Naive thymus-derived CD4-positive, alpha-beta T cell (primary cell): Measurements from ENCODE around the gene POLR1C. TPM values are rescaled to one million over a fixed set of nuclear protein-coding genes. Genes with fewer than 3 reads are reported as not detected.

Experiments
- ATAC-seq: fragments of 150-1000 bp; cut with Tn5 transposase; 2 replicates; pipeline ENCODE4 v1.10.0; 2021; ENCODE audit warnings: mild to moderate bottlenecking, moderate library complexity
- CTCF ChIA-PET: fragments of 350-600 bp; sonication (Branson Sonifier 250); formaldehyde crosslinking; loops from one replicate; lab custom pipeline; 2021; ENCODE audit warnings: antibody characterized with exemption; lab: Charles Lee
- POLR2A ChIA-PET: fragments of 350-600 bp; sonication (Branson Sonifier 250); formaldehyde crosslinking; loops from one replicate; lab custom pipeline; 2021; ENCODE audit warnings: antibody characterized with exemption, inconsistent platforms; lab: Charles Lee
- DNase-seq, 9 donors: peaks; one replicate each; pipeline versions ENCODE4 v3.0.0 to v3.0.0-alpha.2; 2020 to 2022; ENCODE audit warnings: mixed read lengths in 1 of 9
- H3K27ac ChIP-seq: one replicate; pipeline ENCODE4 v1.7.0; 2013; ENCODE audit warnings: mild to moderate bottlenecking, low read depth, low read length, moderate library complexity
- H3K27me3 ChIP-seq, 2 donors: one replicate each; pipeline ENCODE4 v1.7.0; 2013; ENCODE audit warnings: low read length in 2 of 2, mild to moderate bottlenecking in 2 of 2, moderate library complexity in 2 of 2; ENCODE audit not compliant: control insufficient read depth in 2 of 2, insufficient read depth in 2 of 2
- H3K36me3 ChIP-seq, 3 experiments: 1 replicate in 2 of 3; 2 replicates in 1 of 3; pipeline ENCODE4 v1.7.0; 2013; ENCODE audit warnings: low read length in 3 of 3, mild to moderate bottlenecking in 3 of 3, moderate library complexity in 1 of 3; ENCODE audit not compliant: insufficient read depth in 3 of 3, control insufficient read depth in 2 of 3
- H3K4me1 ChIP-seq, 2 donors: one replicate each; pipeline ENCODE4 v1.7.0; 2013; ENCODE audit warnings: low read length in 2 of 2, mild to moderate bottlenecking in 2 of 2, moderate library complexity in 1 of 2; ENCODE audit not compliant: control insufficient read depth in 2 of 2, insufficient read depth in 2 of 2
- H3K4me3 ChIP-seq: 2 replicates; pipeline ENCODE4 v1.7.0; 2013; ENCODE audit warnings: mild to moderate bottlenecking, low read length
- H3K9me3 ChIP-seq, 3 experiments: 1 replicate in 2 of 3; 2 replicates in 1 of 3; pipeline ENCODE4 v1.7.0; 2013; ENCODE audit warnings: low read length in 3 of 3; ENCODE audit not compliant: control insufficient read depth in 2 of 3
- H3K27ac Mint-ChIP-seq, 9 donors: one replicate each; pipeline ENCODE4 v1.8.0; 2020 to 2022; ENCODE audit warnings: mixed read lengths in 9 of 9, mild to moderate bottlenecking in 8 of 9, moderate library complexity in 5 of 9, inconsistent platforms in 2 of 9
- H3K27me3 Mint-ChIP-seq, 5 donors: one replicate each; pipeline ENCODE4 v1.8.0; 2021 to 2022; ENCODE audit warnings: mixed read lengths in 5 of 5, mild to moderate bottlenecking in 1 of 5
- H3K36me3 Mint-ChIP-seq, 5 donors: one replicate each; pipeline ENCODE4 v1.8.0; 2020 to 2022; ENCODE audit warnings: mixed read lengths in 5 of 5, mild to moderate bottlenecking in 3 of 5, inconsistent platforms in 1 of 5
- H3K4me1 Mint-ChIP-seq, 7 donors: one replicate each; pipeline ENCODE4 v1.8.0; 2020 to 2022; ENCODE audit warnings: mixed read lengths in 7 of 7, mild to moderate bottlenecking in 3 of 7, inconsistent platforms in 1 of 7
- H3K4me3 Mint-ChIP-seq, 10 donors: one replicate each; pipeline ENCODE4 v1.8.0; 2020 to 2022; ENCODE audit warnings: mild to moderate bottlenecking in 10 of 10, mixed read lengths in 10 of 10, moderate library complexity in 6 of 10, inconsistent platforms in 2 of 10
- H3K9me3 Mint-ChIP-seq, 11 donors: one replicate each; pipeline ENCODE4 v1.8.0; 2020 to 2022; ENCODE audit warnings: mixed read lengths in 11 of 11, mild to moderate bottlenecking in 4 of 11, inconsistent platforms in 1 of 11, moderate library complexity in 1 of 11
- intact Hi-C, 2 donors: fragments of 100-400 bp; cut with micrococcal nuclease; formaldehyde crosslinking; loops; one replicate each; pipeline ENCODE4 v1.15.1; 2023
- polyA plus RNA-seq, 2 donors: library from polyadenylated mRNA; unstranded; fragments of 300-500 nt; fragmentation: Illumina TruSeq; gene quantifications; one replicate each; pipeline ENCODE4 v1.2.3, GENCODE V29; 2021
- total RNA-seq, 6 experiments: library from RNA in 5 of 6; stranded (reverse) in 5 of 6; gene quantifications; 1 replicate in 5 of 6; 2 replicates in 1 of 6; pipeline ENCODE4 v1.2.3 and lab custom pipeline; 2021 to 2026

The POLR1C gene
- total and polyA plus RNA-seq, 7 experiments from 2014 or later: 13.1 to 61.1 (median 39.4) TPM

DNA sequence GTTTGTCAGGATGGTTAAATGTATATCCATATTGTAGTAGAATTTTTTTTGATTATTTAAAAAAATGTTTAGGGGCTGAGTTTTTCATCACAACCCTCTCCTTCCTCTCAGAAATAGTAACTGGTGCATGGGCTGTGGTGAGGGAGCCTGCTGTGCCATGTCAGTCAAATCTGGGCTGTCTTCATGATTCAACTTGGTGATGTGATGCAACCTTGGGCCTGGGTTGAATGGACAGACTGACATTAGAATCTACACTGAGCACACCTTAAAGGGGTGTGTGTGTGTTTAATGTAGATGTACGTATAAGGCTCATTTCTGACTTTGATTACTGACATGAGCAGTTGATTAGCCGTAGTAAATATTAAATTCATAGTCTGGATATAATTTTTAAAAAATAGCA lies 35.8 kb upstream of the POLR1C start:
- POLR2A ChIA-PET: interaction anchor here (0.7 to 1.1 kb wide), 3 partner anchors 8 to 185 kb away, joined by 3 read pairs; no protein-coding TSS in a partner anchor
- peaks cover 42 to 69% (median 63%) of the 10 kb centered on the region in 7 donors for H3K4me1 Mint-ChIP-seq

DNA sequence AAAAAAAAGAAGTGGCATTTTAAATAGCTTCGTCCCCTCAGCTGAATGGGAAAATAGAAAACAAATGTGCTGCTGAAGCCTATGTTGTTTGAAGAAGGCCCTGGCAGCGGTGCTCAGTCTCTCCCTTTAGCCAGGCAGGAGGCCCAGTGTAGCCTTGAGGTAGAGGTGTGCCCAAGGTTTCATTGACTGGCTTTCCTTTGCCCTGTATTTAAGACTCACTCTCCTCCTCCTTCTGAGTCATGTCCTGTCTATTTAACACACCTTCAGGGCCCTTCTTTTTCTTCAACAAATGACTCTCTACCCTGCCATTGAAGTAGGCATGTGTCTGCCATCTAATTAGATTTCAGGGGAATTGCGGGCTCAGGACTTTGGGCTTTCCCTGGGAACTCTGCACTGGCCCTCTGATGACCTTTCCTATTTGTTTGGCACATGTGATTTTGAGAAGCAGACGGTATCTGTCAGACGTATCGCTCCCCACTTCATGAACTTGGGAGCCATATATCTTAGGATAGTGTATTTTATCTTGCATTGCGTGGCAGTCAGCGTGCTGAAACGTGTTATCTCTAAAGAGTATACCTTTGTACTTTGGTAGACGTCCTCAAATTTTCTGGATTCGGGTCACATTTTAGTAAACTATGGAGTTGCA lies 35.2 kb upstream of the POLR1C start:
- no peaks in the 10 kb centered on the region for H3K9me3 ChIP-seq
- H3K4me3 ChIP-seq: no peak overlapping the region
- H3K4me1 ChIP-seq: peaks cover 10 to 13% of the 10 kb centered on the region in 2 donors
- DNase-seq (no peak), ATAC-seq (no peak)
- no peaks in the 10 kb centered on the region for H3K9me3 Mint-ChIP-seq
- H3K4me3 Mint-ChIP-seq: peak overlapping the region in 1 of 10 donors; percentile 12
- peaks cover 39 to 64% (median 59%) of the 10 kb centered on the region in 7 donors for H3K4me1 Mint-ChIP-seq
- no peak overlapping the region for H3K27ac Mint-ChIP-seq
- H3K36me3 ChIP-seq: no peaks in the 10 kb centered on the region
- CTCF ChIA-PET: interaction anchor here (1.2 kb wide), 1 partner anchor 24 kb away, joined by 6 read pairs; no protein-coding TSS in a partner anchor
- POLR2A ChIA-PET: interaction anchor here (1.0 to 1.1 kb wide), 2 partner anchors 14 to 185 kb away, joined by 3 read pairs; no protein-coding TSS in a partner anchor
- peaks cover 0 to 23% (median 1%) of the 10 kb centered on the region in 5 donors for H3K36me3 Mint-ChIP-seq
- intact Hi-C loops: no loop called here
- H3K27me3 Mint-ChIP-seq: no peaks in the 10 kb centered on the region
- no peak overlapping the region for H3K27ac ChIP-seq
- H3K27me3 ChIP-seq: no peaks in the 10 kb centered on the region

More for the DNA sequence above, 35.8 kb upstream of the POLR1C start:
- Histone ChIP-seq H3K4me3 (no peak overlapping the region), H3K27ac (no peak overlapping the region), H3K4me1 (peaks cover 10 to 16% of the 10 kb centered on the region in 2 donors), H3K27me3 (no peaks in the 10 kb centered on the region), H3K9me3 (no peaks in the 10 kb centered on the region), H3K36me3 (no peaks in the 10 kb centered on the region)
- H3K27ac Mint-ChIP-seq: peak overlapping the region in 1 of 9 donors; percentile 19
- intact Hi-C loops: no loop called here
- no peak overlapping the region for H3K4me3 Mint-ChIP-seq
- no peaks in the 10 kb centered on the region for H3K9me3 Mint-ChIP-seq
- no peaks in the 10 kb centered on the region for H3K27me3 Mint-ChIP-seq
- DNase-seq: no peak
- CTCF ChIA-PET: interaction anchor here (1.2 kb wide), 1 partner anchor 25 kb away, joined by 6 read pairs; no protein-coding TSS in a partner anchor
- ATAC-seq: no peak
- peaks cover 0 to 21% (median 0%) of the 10 kb centered on the region in 5 donors for H3K36me3 Mint-ChIP-seq

DNA sequence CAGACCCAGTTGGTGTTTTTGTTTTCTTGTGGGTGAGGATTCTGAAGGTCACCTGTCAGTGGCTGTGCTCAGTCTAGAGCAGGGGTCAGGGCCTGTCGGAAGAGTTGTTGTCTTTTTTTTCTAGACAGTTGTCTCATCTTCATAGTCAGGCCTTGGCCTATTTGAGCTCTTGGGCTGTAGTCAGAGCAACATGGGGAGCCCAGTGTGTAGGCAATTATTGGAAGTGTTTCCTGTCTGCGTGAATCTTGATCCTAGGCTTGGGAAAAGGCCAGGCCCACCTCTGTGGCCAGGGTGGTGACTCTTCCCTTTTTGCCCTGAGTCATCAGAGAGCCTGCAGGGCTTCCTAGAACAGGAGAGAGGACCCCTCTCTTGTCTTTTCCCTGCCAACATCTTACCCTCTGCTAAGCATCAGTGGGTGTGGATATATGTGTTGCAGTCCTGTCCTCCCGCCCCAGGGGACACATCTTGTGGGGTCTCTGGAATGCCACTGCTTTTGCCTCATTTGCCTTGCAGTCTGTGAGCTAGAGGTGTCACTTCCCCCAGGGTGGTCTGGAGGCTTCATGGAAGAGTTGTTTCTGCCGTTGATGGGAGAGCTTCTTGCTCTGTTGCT lies 28.1 kb upstream of the POLR1C start:
- ChIA-PET POLR2A (interaction anchor here (0.9 kb wide), 1 partner anchor 8 kb away, joined by 3 read pairs; no protein-coding TSS in a partner anchor), CTCF (no interaction called here)
- H3K36me3 Mint-ChIP-seq: peaks cover 0 to 16% (median 0%) of the 10 kb centered on the region in 5 donors
- intact Hi-C loops: no loop called here
- H3K27me3 Mint-ChIP-seq: no peaks in the 10 kb centered on the region
- DNase-seq (no peak), ATAC-seq (no peak)
- no peak overlapping the region for H3K27ac Mint-ChIP-seq
- H3K4me1 Mint-ChIP-seq: peaks cover 3 to 35% (median 19%) of the 10 kb centered on the region in 7 donors
- Histone ChIP-seq H3K27me3 (no peaks in the 10 kb centered on the region), H3K27ac (no peak overlapping the region), H3K4me3 (no peak overlapping the region), H3K36me3 (peaks cover 0 to 12% (median 0%) of the 10 kb centered on the region in 3 experiments), H3K9me3 (no peaks in the 10 kb centered on the region), H3K4me1 (no peaks in the 10 kb centered on the region)
- no peaks in the 10 kb centered on the region for H3K9me3 Mint-ChIP-seq
- peak overlapping the region in 1 of 10 donors; percentile 7 for H3K4me3 Mint-ChIP-seq

DNA sequence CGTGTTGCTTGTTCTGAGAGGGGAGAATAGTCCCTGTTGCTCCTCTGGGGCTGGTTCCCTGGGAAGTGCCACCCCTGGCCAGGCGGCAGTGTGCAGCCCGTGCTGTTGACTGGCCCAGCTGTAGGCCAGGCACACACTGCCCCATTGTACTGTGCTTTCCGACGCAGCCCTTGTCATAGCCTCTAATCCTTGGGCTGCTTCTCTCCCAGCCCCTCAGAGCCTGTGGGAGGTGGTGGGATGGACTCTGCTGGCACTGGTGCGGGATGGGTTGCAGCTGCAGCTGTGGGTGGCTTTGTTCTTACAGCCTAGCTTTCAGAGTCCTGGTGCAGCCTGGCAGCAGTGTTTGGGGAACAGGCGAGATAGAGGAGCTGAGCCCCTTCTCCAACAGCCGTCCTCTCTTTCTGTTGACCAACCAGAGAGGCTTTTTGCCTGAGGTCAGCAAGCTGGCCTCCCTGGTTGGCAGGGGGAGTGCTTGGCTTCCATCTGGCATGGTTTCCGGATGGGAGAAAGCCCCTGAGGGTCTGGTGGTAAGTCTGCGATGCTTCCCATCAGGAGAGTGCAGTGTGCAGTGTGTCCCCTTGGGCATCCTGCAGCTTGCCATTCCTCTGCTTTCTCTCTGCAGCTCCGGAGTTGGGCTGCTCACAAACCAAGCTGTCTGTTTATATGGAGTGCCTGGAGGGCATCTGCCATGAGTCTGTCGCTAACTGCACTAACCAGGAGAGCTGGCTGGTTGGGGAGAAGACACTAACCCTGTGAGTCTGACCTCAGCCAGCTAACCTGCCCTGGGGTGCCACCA lies 27.4 kb upstream of the POLR1C start:
- Histone ChIP-seq H3K4me3 (no peak overlapping the region), H3K27me3 (no peaks in the 10 kb centered on the region), H3K4me1 (peaks cover 0 to 2% of the 10 kb centered on the region in 2 donors), H3K27ac (no peak overlapping the region), H3K9me3 (no peaks in the 10 kb centered on the region), H3K36me3 (peaks cover 0 to 12% (median 0%) of the 10 kb centered on the region in 3 experiments)
- DNase-seq (no peak), ATAC-seq (no peak)
- Mint-ChIP-seq H3K4me3 (no peak overlapping the region), H3K4me1 (peaks cover 8 to 40% (median 25%) of the 10 kb centered on the region in 7 donors), H3K9me3 (no peaks in the 10 kb centered on the region), H3K36me3 (peaks cover 0 to 16% (median 0%) of the 10 kb centered on the region in 5 donors), H3K27me3 (no peaks in the 10 kb centered on the region), H3K27ac (no peak overlapping the region)
- intact Hi-C loops: no loop called here
- ChIA-PET POLR2A (interaction anchor here (0.9 kb wide), 1 partner anchor 9 kb away, joined by 3 read pairs; no protein-coding TSS in a partner anchor), CTCF (interaction anchor here (1.2 kb wide), 1 partner anchor 17 kb away, joined by 4 read pairs; no protein-coding TSS in a partner anchor)

DNA sequence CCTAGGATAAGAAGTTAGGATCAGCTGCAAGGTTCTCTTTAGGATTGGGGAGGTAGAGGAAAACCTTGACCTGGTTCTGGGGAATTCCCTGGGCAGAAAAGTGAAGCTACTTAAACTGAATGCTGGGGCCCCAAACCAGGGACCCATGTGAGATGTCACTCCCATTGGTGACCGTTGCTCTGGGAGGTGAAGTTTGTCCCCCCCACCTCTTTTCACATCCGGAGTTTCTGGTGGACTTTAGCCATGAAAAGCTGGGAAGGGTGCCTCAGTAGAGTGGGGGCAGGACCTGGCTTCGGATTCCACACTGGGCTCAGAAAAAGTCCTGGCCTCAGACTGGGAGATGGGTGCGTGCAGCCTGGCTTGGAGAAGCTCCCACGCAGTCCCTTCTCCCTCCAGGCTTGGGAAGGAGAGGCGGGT lies 26.4 kb upstream of the POLR1C start:
- ChIA-PET POLR2A (interaction anchor here (0.8 kb wide), 1 partner anchor 169 kb away, joined by 3 read pairs; no protein-coding TSS in a partner anchor), CTCF (interaction anchor here (1.2 kb wide), 1 partner anchor 16 kb away, joined by 4 read pairs; no protein-coding TSS in a partner anchor)
- Mint-ChIP-seq H3K4me1 (peaks cover 16 to 45% (median 31%) of the 10 kb centered on the region in 7 donors), H3K9me3 (no peaks in the 10 kb centered on the region), H3K27me3 (no peaks in the 10 kb centered on the region), H3K4me3 (no peak overlapping the region), H3K36me3 (peaks cover 0 to 11% (median 0%) of the 10 kb centered on the region in 5 donors), H3K27ac (peak overlapping the region in 3 of 9 donors; percentile 4 to 51 (median 24))
- ATAC-seq (no peak), DNase-seq (no peak)
- Histone ChIP-seq H3K36me3 (peaks cover 0 to 12% (median 0%) of the 10 kb centered on the region in 3 experiments), H3K4me3 (no peak overlapping the region), H3K27ac (no peak overlapping the region), H3K4me1 (peaks cover 10 to 13% of the 10 kb centered on the region in 2 donors), H3K27me3 (no peaks in the 10 kb centered on the region), H3K9me3 (no peaks in the 10 kb centered on the region)
- intact Hi-C loops: no loop called here
